SH-SY5Y (cell line): ENCODE data around the gene AHNAK.
A peak's percentile ranks its signal among the peaks of the same experiment; 100 is the strongest.

Experiments
- GATA2 ChIP-seq: IDR thresholded peaks from 2 replicates; pipeline ENCODE4 v1.6.1; 2011; ENCODE audit warnings: mild to moderate bottlenecking, low read depth, low read length
- GATA3 ChIP-seq: IDR thresholded peaks from 2 replicates; pipeline ENCODE4 v1.6.1; 2011; ENCODE audit warnings: low read depth, mild to moderate bottlenecking, low read length, moderate library complexity

The AHNAK gene

DNA sequence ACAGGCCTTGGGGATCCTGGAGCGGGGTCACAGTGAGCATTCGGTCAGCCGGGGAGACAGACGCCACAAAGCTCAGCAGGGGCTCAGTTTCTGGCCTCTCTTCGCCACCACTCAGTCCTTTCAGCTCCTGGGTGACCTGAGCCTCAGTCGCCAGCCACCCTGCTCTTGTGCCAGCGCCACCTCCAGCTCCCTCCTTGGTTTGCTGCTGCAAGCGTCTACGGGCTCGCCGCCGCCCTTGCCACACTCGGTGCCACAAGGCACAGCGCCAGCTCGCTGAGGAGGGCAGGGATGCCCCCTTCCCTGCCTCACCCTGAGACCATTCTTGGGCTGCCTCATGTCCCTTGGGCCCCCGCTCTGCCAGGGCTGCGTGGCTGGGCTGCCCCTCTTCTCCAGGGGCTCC lies 28.6 kb upstream of the AHNAK start:
- TF ChIP-seq GATA2 (no peak), GATA3 (no peak)

GRCh38 chr11:62574363-62575071 lies 27.9 kb upstream of the AHNAK start:
- TF ChIP-seq GATA3 (no peak), GATA2 (no peak)

DNA sequence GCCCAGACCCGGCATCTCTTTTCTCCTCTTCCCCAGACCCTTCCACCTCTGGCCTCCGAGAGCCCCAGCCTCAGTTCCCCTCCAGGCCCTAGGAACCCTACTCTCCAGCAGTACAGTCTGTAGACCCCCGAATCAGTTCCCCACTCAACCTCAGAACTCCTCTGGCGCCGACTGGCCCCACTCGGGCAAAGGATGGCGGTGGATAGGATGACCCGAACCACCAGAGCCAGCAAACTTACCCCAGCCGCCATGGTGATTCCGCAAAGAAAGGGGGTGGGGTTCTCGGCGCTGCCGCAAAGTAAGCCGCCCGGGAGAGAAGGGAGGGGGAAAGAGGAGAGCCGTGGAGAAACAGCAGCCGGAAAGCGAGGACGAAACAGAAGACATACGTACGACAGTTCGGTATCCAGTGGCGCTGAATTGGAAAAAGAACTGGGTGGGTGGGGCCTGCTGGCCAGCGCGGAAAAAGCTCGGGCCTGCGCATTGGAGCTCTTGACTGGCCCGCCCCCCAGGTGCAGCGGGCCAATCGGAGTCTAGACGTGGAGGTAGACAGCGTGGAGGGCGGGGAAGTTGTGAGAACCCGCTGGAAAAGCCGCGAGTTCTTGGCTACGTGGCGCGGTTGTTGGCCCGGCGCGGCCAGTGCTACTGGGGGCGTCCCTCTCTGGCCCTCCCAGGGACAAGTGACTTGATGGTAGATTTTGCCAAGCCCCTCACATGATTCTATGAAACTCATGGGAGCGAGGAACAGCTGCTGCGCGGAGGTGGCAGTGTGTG lies 27.2 kb upstream of the AHNAK start, which contains the start of gene EEF1G:
TSS of gene EEF1G (minus strand) at position 300 of the 771 bp plus-strand sequence. CDS start at position 251, 49 bp downstream.
- TF ChIP-seq GATA2 (no peak), GATA3 (no peak)

GRCh38 chr11:62573006-62573591 lies 26.5 kb upstream of the AHNAK start:
- TF ChIP-seq GATA2 (no peak), GATA3 (no peak)

DNA sequence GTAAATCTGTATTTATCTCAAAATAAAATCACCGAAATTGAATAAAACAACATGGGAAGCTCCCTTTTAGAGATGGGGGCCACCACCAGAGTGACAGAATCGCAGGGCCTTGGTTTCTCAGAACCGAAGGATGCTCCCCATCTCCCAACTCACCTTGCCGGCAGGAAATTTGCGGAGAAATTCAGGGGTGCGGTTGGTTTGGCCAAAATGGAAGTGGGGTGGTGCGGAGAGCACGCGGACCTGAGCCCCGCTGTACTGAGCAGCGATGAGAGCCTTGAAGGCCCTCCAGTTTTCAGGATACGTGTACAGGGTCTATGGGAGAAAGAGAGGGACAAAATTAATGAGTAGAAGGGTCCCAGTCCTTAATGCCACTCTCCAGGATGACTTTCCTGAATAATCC lies 25.8 kb upstream of the AHNAK start:
- no peak for TF ChIP-seq GATA3
- TF ChIP-seq GATA2 = no peak

- TF ChIP-seq GATA3 = no peak
- TF ChIP-seq GATA2 = no peak
Observed at GRCh38 chr11:62569611-62570010, 23.0 kb upstream of the AHNAK start.

DNA sequence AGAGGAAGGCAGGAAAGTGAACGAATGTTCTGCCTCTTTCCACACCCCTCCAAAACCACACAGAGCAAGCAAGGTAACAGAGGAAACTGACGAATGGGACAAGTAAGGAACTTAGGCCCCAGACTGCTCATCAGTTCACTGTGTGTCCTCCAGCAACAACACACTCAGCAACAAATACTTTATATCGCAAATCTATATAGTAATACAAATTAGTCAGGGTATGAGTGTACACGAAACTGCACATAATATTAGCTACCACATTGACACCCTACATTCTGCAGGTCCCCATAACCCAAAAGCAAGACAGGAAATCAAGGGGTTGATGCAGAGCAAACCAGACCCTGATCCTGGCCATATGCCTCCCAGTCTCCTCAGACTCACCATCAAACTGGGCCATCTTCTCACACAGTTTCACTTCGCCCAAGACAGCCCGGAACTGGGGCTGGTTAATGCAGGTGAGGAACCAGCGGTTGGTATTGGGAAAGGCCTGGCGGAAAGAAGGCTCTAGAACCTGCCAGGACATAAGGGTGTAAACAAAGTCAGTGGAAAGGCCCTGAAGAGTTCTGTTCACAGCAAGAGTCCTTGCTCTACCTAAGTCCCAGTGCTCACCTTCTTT lies 20.5 kb upstream of the AHNAK start:
- TF ChIP-seq GATA2 (no peak), GATA3 (no peak)

DNA sequence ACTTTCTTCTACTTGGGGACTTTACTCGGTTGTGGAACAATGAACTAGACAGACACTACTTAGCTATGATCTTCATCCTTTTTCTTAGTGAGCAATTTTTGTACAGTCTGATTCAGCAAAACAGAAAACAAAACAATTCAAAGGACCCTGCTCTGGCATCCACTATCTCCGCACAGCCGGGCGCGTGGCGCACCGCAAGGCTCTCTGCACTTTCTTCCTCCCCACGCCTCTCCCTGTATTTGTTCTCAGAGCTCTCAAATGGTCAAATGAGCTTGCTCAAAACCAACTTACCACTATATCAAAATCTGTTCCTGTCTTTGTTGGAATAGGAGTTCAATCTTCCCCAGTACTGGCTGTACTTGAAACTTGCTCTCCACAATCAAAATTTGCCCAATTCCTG lies 19.6 kb upstream of the AHNAK start:
- no peak for TF ChIP-seq GATA2
- TF ChIP-seq GATA3 = no peak

GRCh38 chr11:62565100-62565802 lies 18.6 kb upstream of the AHNAK start:
- TF ChIP-seq GATA3 (no peak), GATA2 (no peak)

GRCh38 chr11:62560566-62561103 lies 14.0 kb upstream of the AHNAK start:
- no peak for TF ChIP-seq GATA3
- peak; percentile 81; the same call in 1 of the 2 replicates for TF ChIP-seq GATA2

GRCh38 chr11:62559204-62559603 lies 12.6 kb upstream of the AHNAK start:
- TF ChIP-seq GATA2 (no peak), GATA3 (no peak)

GRCh38 chr11:62558669-62559068 lies 12.1 kb upstream of the AHNAK start:
- no peak for TF ChIP-seq GATA3
- TF ChIP-seq GATA2 = no peak

- TF ChIP-seq GATA2 (no peak), GATA3 (no peak)
Observed at GRCh38 chr11:62556875-62557631, 10.4 kb upstream of the AHNAK start.
